ENCODE data around the gene PAN2.
"Not testable (repeated sequence)": the region's sequence is repeated elsewhere in the genome, so short reads cannot be mapped to it uniquely, and the experiment has no call there.

PAN2 gene

DNA sequence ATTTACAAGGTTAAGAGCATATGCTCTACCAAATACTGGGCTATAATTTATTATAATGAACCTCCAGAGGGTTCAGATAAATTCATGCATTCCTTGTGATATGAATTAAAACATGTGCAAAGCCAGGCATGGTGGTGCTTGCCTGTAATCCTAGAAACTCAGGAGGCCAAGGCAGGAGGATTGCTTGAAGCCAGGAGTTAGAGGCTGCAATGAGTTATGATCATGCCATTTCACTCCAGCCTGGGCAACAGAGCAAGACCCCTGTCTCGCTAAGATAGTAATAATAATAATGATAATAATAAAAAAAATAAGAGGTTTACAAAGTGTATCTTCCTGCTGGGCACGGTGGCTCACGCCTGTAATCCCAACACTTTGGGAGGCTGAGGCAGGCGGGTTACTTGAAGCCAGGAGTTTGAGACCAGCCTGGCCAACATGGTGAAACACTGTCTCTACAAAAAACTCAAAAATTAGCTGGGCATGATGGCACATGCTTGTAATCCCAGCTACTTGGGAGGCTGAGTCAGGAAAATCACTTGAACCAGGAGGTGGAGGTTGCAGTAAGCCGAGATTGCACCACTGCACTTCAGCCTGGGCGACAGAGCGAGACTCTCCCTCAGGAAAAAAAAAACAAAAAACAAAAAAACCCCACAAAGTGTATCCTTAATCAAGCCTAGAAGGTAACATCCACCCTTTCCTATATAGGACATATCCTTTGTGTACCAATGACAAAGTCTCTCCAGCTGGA lies 26.4 kb downstream of the PAN2 start:
- no peak for DNase-seq (ENCODE audit: low read depth, low spot score)

DNA sequence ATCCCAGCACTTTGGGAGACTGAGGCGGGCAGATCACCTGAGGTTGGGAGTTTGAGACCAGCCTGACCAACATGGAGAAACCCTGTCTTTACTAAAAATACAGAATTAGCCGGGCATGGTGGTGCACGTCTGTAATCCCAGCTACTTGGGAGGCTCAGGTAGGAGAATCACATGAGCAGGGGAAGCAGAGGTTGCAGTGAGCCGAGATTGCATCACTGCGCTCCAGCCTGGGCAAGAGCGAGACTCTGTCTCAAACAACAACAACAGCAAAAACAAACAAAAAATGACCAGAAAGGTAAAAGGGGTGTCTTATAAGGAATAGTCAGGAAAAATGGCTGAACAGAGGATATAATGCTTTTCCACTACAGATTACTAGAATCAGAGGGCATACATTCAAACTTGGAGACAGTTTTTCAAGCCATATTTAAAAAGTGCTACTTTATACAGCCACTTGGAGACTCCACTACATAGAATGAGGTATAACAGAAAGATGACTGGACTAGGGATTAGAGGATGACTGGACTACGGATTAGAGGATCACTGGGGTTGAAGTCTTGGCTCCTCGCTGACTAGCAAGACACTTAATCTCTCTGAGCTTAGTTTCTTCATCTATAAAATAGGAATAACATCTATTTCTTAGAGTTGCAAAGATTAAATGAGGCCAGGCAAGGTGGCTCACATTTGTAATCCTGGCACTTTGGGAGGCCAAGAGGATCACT lies 28.8 kb downstream of the PAN2 start:
- no peak for DNase-seq (ENCODE audit: low read depth, low spot score)

- no peak for DNase-seq (ENCODE audit: low read depth, low spot score)
Measured at GRCh38 chr12:56304276-56304675, 29.5 kb downstream of the PAN2 start.

DNA sequence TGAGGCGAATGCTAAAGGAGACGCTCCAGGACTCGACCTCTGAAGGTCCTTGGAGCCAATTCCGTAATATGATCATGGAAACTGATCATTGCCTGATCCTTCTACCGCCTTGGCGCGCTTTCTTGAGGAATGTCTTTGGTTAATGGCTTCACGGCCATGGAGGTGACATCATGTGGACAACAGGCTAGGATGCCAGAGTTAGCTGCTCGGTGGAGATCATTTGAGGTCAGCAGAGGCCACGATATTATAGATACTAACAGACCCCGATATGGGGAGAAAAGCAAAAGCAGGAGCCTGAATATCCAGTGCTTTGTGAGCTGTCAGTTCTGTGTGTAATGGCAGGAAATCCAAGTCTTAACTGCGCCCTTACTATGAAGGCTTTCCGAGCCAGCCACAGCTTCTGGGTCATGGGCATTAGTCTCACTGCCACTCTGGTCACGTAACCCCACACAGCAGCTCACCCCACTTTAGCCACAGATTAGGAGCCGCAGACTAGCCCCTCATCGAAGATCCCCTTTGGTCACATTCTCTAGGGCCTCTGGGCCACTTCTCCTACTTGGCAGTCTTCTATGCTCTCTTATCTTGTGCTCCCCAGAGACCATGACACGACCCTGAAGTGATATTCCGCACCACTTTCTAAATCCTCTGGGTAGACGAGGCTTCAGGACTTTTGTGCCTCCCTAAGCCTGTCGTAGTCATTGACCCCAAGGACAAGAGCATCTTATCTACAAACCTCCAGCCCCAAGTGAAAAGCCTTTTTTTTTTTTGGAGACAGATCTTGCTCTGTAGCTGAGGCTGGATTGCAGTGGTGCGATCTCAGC lies 32.9 kb downstream of the PAN2 start:
- no peak for DNase-seq (ENCODE audit: low read depth, low spot score)

DNA sequence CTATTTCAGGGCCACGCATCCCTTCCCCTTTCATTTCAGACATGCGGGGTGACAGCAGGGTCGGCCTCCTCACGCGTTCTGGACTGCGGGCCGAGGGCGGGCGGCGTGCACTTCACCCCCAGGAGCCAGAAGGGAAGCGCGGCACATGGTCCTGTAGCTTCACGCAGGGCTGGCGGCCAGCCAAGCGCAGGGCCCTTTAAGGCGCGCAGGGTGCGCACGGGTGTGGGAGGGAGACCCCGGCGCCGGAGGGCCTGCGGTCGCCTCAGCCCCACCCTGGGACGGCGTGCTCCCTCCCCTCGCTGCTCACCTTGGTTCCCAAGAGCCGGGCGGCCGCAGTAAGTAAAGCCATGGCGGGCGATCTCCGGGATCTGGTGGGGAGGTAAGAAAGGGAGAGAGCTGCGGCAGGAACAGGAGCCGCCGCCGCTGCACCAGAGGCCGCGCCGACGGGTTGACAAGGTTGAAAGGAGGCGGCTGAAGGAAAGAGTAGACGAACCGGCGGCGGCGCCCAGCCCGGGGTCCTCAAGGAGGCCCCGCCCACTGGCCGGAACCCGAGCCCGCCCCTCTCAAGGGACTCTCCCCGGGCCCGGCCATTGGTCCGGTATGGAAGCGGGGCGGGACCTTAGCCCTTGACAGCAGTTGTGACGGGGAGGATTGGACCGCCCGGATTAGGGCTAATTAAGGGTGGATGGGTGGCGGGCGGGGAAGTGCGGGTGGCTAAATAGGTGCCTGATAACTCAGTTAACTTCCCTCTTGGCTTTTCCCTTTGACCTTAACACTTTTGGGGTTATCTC lies 33.8 kb downstream of the PAN2 start, which contains the start of gene CS:
Gene CS, minus strand, starts transcription at position 478 of the 791 bp plus-strand sequence. Its CDS starts 129 bp downstream, at position 349.
- peak; percentile 98 for DNase-seq (ENCODE audit: low read depth, low spot score)

DNA sequence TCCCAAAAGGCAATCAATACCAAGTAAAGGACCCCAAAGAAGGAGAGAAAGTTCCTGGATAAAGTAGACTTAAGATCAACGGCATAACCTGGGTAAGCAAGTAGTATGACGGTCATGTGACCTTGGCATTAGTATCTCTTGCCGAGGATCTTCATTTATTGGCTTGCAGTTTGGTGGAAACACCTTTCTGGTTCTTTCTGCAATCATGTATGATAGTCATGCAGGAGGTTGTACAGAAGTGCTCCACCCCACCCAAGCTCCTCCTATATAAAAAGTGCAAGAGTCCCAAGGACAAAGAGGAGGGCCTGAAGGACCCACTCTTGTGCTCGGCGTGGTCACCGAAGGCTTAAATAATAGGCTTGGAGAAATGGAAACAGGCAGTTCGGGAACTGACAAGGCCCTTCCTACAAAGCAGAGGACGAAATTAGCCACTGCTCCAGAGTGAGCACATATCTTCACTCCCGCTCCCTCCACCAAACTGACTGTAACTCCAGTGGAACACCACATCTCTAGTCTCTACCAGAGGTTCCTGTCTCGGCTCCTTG lies 34.4 kb downstream of the PAN2 start:
- no peak for DNase-seq (ENCODE audit: low read depth, low spot score)

DNA sequence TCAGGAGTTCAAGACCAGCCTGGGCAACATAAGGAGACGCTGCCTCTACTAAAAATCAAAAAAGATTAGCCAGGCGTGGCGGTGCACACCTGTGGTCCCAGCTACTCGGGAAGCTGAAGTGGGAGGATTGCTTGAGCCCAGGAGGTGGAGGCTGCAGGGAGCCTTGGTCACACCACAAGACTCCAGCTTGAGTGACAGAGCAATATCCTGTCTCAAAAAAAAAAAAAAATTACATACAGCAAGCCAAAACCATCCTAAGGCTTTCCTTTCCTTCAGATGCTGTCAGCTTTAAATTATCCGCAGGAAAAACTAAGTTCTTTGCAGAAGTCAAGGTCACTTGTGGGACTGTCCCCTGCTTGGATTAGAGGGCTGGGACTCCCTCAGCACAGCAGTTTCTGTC lies 35.0 kb downstream of the PAN2 start:
- DNase-seq (ENCODE audit: low read depth, low spot score) = no peak

- no peak for DNase-seq (ENCODE audit: low read depth, low spot score)
Measured at GRCh38 chr12:56297400-56297799, 36.4 kb downstream of the PAN2 start.

- DNase-seq (ENCODE audit: low read depth, low spot score) = no peak
Measured at GRCh38 chr12:56296295-56296694, 37.5 kb downstream of the PAN2 start.

DNA sequence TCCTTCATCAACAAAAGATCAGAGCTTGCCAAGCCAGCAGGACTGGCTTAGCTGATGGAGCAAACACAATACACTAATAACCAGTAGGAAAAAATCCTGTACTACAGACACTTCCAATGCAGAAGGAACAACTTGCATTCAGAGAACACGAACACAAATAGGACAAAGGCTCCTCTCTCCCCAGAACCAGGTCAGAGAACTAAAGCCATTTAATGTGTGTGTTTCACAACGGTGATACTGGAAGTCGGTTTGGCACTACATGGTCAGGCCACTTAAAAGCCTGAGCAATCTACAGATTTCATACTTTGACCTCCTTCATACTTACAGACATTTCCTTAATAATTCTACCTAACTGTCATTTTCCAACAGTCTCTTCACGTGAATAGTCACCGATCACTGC lies 40.0 kb downstream of the PAN2 start:
- DNase-seq (ENCODE audit: low read depth, low spot score) = no peak

GRCh38 chr12:56288705-56289387 lies 45.0 kb downstream of the PAN2 start:
- no peak for DNase-seq (ENCODE audit: low read depth, low spot score)

DNA sequence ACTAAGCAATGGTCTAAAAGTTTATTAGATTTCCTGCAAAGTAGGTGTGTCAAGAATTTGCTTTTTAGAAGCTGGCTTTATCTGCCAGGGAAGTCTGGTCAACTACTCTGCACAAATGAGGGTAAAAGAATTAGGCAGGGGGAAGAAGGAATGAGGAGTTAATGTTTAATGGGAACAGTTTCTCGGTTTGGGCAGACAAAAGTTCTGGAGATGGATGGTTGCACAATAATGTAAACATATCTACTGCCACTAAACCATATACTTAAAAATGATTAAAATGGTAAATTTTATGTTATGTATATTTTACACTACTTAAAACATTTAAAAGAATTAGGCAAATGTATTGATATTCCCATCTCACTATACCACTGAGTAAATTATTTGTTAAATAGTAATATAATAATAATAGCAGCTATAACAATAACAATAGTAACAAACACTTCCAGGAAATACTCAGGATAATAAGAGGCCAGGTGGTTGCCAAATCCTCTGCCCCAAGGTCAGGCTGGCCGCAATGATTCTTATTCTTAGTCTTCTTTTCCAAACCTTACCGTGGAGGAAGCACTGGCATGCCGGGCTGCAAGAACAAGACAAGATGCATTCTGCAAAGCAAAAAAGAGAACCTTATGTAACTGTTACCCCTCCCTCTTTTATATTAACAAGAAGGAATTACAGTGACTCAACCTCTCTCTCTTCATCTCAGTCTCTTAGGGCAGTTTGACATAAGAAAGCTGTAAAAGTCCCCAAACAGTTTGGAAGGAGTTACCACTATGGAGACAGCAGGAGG lies 47.6 kb downstream of the PAN2 start:
- no peak for DNase-seq (ENCODE audit: low read depth, low spot score)

DNA sequence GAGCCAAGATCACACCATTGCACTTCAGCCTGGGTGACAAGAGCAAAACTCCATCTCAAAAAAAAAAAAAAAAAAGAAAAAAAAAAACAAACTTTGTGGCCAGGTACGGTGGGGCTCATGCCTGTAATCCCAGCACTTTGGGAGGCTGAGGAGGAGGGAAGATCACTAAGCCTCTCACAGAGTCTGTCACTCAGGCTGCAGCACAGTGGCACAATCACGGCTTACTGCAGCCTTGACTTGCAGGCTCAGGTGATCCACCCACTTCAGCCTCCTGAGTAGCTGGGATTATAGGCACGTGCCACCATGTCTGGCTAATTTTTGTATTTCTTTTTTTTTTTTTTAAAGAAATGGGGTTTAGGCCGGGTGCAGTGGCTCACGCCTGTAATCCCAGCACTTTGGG lies 49.5 kb downstream of the PAN2 start:
- DNase-seq (ENCODE audit: low read depth, low spot score) = not testable (repeated sequence)

- DNase-seq (ENCODE audit: low read depth, low spot score) = no peak
Measured at GRCh38 chr12:56282579-56282978, 51.2 kb downstream of the PAN2 start.

- no peak for DNase-seq (ENCODE audit: low read depth, low spot score)
Measured at GRCh38 chr12:56282030-56282429, 51.8 kb downstream of the PAN2 start.

DNA sequence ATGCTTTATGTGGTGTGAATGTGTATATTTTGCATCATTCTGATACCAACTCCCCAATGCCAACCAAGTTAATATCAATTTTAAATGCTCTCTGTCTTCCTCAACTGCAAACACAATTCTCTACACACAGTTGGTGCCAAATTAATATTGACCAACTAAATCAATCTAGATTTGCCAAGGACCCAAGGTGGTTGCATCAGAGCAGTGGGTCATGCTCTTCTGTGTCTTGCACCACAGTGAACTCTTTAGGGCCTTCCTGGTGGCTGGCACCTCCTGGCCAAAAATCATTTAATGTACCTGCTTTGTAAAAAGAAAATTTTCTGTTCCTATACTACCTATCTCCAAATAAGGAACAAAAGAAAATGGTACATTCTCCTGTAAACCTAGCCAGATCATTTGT lies 53.0 kb downstream of the PAN2 start:
- no peak for DNase-seq (ENCODE audit: low read depth, low spot score)

GRCh38 chr12:56278905-56279304 lies 54.9 kb downstream of the PAN2 start:
- DNase-seq (ENCODE audit: low read depth, low spot score) = no peak

DNA sequence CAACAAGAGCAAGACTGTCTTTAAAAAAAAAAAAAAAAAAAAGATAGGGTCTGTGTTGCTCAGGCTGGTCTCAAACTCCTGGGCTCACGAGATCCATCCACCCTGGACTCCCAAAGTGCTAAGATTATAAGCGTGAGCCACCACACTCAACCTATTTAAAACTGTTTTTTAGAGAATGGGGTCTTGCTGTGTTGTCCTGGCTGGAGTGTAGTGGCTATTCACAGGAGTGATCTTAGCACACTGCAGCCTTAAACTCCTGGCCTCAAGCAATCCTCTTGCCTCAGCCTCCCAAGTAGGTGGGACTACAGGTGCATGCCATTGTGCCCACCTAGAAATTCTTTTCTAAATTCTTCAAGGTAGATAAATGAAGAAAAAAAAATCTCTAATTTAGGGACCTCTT lies 59.5 kb downstream of the PAN2 start:
- no peak for DNase-seq (ENCODE audit: low read depth, low spot score)

DNA sequence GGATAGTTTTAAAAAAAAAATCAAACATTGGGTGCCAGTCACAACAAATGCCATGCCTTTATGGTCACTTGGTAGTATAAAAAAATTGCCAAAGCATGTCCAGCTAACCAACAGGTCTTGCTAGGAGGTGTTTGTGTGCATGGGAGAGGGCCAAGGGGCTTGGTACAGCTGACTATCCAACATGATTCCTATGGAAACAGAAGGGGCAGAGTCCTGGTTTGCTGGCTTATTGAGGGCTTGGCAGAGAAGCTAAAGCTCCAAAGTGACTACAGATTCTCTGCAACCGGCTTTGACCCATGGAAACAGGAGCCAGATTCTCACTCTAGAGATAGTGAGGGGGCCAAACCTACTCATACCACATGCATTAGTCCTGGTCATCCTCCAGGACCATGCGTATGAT lies 61.3 kb downstream of the PAN2 start:
- DNase-seq (ENCODE audit: low read depth, low spot score) = not testable (repeated sequence)

DNA sequence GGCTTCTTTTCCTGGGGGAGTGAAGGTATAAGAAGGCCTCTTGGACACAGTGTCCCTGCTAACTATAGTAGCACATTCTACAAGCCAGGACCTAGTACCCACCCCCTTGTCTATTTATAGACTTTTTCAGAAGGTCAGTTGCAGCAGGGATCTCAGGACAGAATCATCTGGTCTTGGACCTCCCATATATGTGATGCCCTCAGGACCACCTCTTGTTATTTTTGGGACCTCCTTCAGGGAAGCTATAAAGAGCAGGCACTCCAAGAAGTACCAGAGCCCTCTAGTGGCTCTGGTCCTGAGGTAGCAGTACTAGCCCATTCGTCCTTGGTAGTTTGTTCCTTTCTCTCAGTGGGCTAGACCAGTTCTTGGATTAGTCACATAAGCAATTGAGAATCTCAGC lies 62.8 kb downstream of the PAN2 start:
- DNase-seq (ENCODE audit: low read depth, low spot score) = no peak

Measured in activated CD4-positive, CD25-positive, alpha-beta regulatory T cell treated with anti-CD3 and anti-CD28 coated beads, Interleukin-2, amount 50 U/mL, for 16 hours (primary cell).